ENCODE measurements around the gene ATOSB.

Gene ATOSB

GRCh38 chr9:35069020-35069419 is 46.6 kb downstream of the ATOSB start:
- Mint-ChIP-seq H3K4me1 (ENCODE audit: low read depth) (peaks cover 33% of the 10 kb centered on the region), H3K4me3 (no peak overlapping the region), H3K9me3 (no peaks in the 10 kb centered on the region), H3K36me3 (ENCODE audit: low read depth) (peaks cover 73% of the 10 kb centered on the region), H3K27ac (no peak overlapping the region), H3K27me3 (no peaks in the 10 kb centered on the region)
- intact Hi-C loops (cut with micrococcal nuclease) = no loop called here

- peaks cover 83% of the 10 kb centered on the region for H3K36me3 Mint-ChIP-seq (ENCODE audit: low read depth)
- H3K4me1 Mint-ChIP-seq (ENCODE audit: low read depth) = peaks cover 28% of the 10 kb centered on the region
- no peaks in the 10 kb centered on the region for H3K27me3 Mint-ChIP-seq
- H3K9me3 Mint-ChIP-seq = no peaks in the 10 kb centered on the region
- no peak overlapping the region for H3K27ac Mint-ChIP-seq
- intact Hi-C loops (cut with micrococcal nuclease) = no loop called here
- no peak overlapping the region for H3K4me3 Mint-ChIP-seq
Observed at GRCh38 chr9:35067056-35067455, 48.6 kb downstream of the ATOSB start.

- Mint-ChIP-seq H3K4me1 (ENCODE audit: low read depth) (no peaks in the 10 kb centered on the region), H3K36me3 (ENCODE audit: low read depth) (peaks cover 97% of the 10 kb centered on the region), H3K27ac (no peak overlapping the region), H3K27me3 (no peaks in the 10 kb centered on the region), H3K4me3 (no peak overlapping the region), H3K9me3 (no peaks in the 10 kb centered on the region)
- intact Hi-C loops (cut with micrococcal nuclease) = no loop called here
Observed at GRCh38 chr9:35060548-35061207, 55.0 kb downstream of the ATOSB start.

GRCh38 chr9:35059438-35059837 is 56.2 kb downstream of the ATOSB start:
- Mint-ChIP-seq H3K4me1 (ENCODE audit: low read depth) (no peaks in the 10 kb centered on the region), H3K4me3 (no peak overlapping the region), H3K9me3 (no peaks in the 10 kb centered on the region), H3K27me3 (no peaks in the 10 kb centered on the region), H3K36me3 (ENCODE audit: low read depth) (peaks cover 97% of the 10 kb centered on the region), H3K27ac (no peak overlapping the region)
- intact Hi-C loops (cut with micrococcal nuclease) = no loop called here

- intact Hi-C loops (cut with micrococcal nuclease) = no loop called here
Observed at GRCh38 chr9:35057271-35057620, 58.4 kb downstream of the ATOSB start.

GRCh38 chr9:35056571-35057270 is 58.9 kb downstream of the ATOSB start:
- Mint-ChIP-seq H3K27me3 (no peaks in the 10 kb centered on the region), H3K36me3 (ENCODE audit: low read depth) (peaks cover 100% of the 10 kb centered on the region), H3K9me3 (no peaks in the 10 kb centered on the region), H3K27ac (no peak overlapping the region), H3K4me1 (ENCODE audit: low read depth) (peaks cover 10% of the 10 kb centered on the region), H3K4me3 (no peak overlapping the region)
- intact Hi-C loops (cut with micrococcal nuclease) = no loop called here

More at GRCh38 chr9:35057271-35057620, 58.4 kb downstream of the ATOSB start:
- Mint-ChIP-seq H3K4me1 (ENCODE audit: low read depth) (peaks cover 10% of the 10 kb centered on the region), H3K9me3 (no peaks in the 10 kb centered on the region), H3K27ac (no peak overlapping the region), H3K36me3 (ENCODE audit: low read depth) (peaks cover 100% of the 10 kb centered on the region), H3K27me3 (no peaks in the 10 kb centered on the region), H3K4me3 (no peak overlapping the region)

- intact Hi-C loops (cut with micrococcal nuclease) = loop anchor here (5.0 kb wide), 1 partner anchor 158 kb away; a partner anchor contains a TSS
- Mint-ChIP-seq H3K27ac (no peak overlapping the region), H3K4me1 (ENCODE audit: low read depth) (peaks cover 10% of the 10 kb centered on the region), H3K36me3 (ENCODE audit: low read depth) (peaks cover 100% of the 10 kb centered on the region), H3K9me3 (no peaks in the 10 kb centered on the region), H3K4me3 (no peak overlapping the region), H3K27me3 (no peaks in the 10 kb centered on the region)
Observed at GRCh38 chr9:35054871-35055644, 60.6 kb downstream of the ATOSB start.

GRCh38 chr9:35054185-35054835 is 61.4 kb downstream of the ATOSB start:
- peaks cover 10% of the 10 kb centered on the region for H3K4me1 Mint-ChIP-seq (ENCODE audit: low read depth)
- peaks cover 100% of the 10 kb centered on the region for H3K36me3 Mint-ChIP-seq (ENCODE audit: low read depth)
- no peaks in the 10 kb centered on the region for H3K9me3 Mint-ChIP-seq
- no peak overlapping the region for H3K4me3 Mint-ChIP-seq
- no peaks in the 10 kb centered on the region for H3K27me3 Mint-ChIP-seq
- intact Hi-C loops (cut with micrococcal nuclease) = loop anchor here (5.0 kb wide), 1 partner anchor 157 kb away; a partner anchor contains a TSS
- no peak overlapping the region for H3K27ac Mint-ChIP-seq
